Skin of body (tissue), 2 donors: Measurements from ENCODE around the gene CDK14. TPM values are rescaled to one million over a fixed set of nuclear protein-coding genes. Genes with fewer than 3 reads are reported as not detected.
"Not testable (repeated sequence)": the region's sequence is repeated elsewhere in the genome, so short reads cannot be mapped to it uniquely, and the experiment has no call there.

Experiments used
- DNase-seq: peaks from one replicate; lab custom pipeline; 2025; lab: John Stamatoyannopoulos, UW
- total RNA-seq: library from RNA; depleted of rRNA; stranded (reverse); fragments of >200 nt; gene quantifications from one replicate; pipeline ENCODE4 v1.2.3, GENCODE V29; 2014

Gene CDK14
- total RNA-seq, 1 donor from 2014 or later = 51.6 TPM

DNA sequence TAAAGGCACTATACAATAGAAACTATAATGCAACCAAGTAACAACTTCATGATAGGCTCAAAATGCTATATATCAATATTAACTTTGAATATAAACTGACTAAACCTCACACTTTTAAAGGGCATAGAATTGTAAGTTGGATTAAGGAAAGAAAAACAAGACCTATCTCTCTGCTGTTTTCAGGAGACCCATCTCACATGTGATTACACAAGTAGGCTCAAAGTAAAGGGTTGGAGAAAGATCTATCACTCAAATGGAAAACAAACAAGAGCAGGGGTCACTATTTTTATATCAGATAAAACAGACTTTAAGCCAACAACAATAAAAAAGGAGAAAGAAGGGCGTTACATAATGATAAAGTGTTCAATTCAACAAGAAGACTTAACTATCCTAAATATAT is 155.5 kb downstream of the CDK14 start:
- no peak for DNase-seq

DNA sequence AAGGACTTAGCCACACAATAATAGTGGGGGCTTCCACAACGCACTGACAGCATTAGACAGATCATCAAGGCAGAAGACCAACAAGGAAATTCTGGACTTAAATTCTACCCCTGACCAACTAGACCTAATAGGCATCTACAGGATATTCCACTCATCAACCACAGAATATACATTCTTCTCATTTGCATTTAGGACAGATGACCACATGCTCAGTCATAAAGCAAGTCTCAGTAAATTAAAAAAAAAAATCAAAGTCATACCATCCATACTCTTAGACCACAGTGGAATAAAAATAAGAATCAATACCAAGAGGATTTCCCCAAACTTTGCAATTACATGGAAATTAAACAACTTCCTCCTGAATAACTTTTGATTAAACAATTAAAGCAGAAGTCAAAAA is 155.9 kb downstream of the CDK14 start:
- no peak for DNase-seq

DNA sequence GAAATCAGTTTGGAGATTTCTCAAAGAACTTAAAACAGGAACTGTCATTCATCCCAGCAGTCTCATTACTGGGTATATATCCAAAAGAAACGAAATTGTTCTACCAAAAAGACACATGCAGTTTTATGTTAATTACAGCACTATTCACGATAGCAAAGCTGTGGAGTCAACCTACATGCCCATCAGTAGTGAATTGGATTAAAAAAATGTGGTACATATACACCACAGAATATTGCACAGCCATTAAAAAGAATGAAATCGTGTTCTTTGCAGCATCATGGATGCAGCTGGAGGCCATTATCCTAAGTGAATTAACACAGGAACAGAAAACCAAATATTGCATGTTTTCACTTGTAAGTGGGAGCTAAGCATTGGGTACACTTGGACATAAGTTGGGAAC is 158.9 kb downstream of the CDK14 start:
- DNase-seq = no peak

DNA sequence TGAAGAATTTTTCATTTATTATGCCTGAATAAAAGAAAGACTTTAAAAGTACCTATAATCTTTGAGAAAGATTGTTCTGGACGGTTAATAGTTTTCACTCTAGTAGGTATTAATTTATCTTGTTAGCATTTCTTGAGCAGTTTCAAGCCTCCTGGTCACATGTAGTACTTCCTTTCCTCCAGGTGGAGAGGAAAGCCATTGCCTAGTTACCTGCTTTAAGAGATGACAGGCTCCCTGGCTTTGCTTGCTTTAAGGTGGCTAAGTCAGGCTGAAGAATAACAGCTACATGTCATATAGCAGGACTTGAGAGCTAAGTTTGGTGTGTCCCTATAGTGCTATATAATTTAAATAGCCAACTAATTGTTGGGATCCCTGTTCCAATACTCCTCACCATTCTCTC is 160.2 kb downstream of the CDK14 start:
- DNase-seq = no peak

DNA sequence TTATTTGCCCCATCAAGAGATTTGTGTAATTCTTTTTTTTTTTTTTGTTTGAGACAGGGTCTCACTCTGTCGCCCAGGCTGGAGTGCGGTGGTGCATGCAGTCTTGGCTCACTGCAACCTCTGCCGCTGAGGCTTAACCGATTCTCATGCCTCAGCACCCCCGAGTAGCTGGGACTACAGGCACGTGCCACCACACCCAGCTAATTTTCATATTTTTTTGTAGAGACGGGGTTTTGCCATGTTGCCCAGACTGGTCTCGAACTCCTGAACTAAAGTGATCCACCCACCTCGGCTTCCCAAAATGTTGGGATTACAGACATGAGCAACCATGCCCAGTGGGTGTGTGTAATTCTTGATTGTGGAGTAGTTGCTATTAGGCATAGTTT is 161.4 kb downstream of the CDK14 start:
- DNase-seq = not testable (repeated sequence)

DNA sequence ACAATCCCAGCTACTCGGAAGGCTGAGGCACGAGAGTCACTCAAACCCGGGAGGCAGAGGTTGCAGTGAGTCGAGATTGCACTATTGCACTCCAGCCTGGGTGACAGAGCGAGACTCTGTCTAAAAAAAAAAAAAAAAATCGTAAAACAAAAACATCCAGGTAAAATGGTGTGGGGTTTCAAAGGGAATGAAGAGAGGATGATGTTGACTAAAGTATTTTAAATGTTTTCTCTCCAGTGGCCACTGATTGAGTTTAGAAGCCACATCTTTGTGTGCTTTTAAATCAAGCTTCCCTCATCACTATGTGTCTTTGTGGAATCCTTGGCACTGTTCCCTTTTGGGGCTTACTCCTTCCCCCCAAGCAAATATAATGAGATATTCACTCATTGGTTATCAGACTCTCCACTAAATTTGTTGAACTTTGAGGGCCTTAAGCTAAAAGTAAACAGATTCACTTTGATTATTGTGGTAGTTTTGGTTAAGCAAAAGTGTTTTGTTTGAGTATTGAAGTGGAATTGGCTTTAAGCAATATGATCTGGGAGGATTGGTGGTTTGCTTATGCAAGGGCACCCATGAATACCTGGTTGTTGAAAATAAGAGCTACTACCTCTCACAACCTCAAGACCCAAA is 162.9 kb downstream of the CDK14 start:
- DNase-seq = no peak

DNA sequence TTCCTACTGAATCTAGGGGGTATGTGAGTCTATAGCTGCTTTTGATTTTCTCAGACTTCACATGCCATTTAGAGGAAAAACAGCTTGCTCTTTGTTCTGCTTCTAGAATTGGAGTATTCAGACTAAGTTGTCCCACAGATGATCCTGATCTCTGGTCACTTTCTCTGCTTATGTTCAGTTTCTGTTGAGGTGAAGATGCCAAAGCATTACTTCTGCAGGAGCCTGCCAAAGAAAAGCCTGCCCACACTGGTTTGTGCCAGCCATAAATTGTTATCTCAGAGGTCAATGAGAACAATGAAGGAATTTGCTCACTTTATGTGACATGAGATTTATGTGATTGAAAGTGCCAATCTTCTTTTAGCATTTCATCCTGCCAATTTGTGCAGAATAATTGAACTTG is 163.6 kb downstream of the CDK14 start:
- DNase-seq = no peak

DNA sequence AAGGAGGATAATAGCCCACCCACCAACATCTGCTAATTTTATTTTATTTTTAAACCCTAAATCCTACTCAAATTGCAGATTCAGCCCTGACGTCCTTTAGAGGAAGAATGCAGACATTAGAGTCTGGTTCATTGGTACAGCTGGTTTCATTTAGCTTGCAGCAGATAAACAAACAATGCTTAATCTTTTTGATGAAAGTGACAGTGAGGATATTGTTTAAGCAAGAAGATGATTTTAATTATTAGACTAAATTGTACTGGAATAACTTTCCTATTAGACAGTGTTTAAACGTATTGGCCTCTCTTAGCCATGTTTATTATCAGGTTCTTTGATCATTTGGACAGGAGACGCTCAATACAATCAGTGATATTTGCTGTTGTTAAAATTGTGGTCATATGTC is 164.8 kb downstream of the CDK14 start:
- peak; percentile 12 for DNase-seq

DNA sequence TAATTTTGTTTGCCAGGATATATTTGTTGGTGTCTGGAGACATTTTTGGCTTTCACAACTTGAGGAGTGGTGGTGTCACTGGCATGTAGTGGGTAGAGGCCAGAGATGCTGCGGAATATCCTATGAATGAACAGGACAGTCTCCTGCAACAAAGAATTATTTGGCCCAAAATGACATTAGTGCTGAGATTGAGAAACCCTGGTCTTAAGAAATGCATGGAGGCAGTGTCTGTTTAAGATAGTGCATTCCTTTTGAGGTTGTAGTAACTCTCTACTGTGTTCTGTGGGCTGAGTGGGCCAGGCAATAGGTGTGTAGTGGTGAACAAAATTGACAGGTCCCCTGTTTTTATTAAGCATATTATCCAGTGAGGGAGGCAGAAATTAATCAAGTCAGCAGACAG is 165.5 kb downstream of the CDK14 start:
- no peak for DNase-seq

DNA sequence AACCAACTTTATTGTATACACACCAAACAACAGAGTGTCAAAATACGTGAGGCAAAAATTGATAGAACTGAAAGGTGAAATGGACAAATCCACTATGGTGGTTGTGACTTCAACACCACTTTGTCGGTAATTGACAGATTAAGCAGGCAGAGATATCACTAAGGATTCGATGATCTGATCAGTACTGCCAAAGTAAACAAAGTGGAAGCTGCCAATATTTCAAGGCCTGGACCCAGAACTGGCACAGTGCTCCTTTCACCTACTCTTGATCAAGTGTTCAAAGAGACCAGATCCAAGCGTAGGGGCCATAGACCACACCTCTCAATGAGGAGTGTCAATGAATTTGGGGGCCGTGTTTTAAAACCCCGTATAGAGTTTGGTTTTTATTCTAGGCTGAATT is 167.0 kb downstream of the CDK14 start:
- no peak for DNase-seq

DNA sequence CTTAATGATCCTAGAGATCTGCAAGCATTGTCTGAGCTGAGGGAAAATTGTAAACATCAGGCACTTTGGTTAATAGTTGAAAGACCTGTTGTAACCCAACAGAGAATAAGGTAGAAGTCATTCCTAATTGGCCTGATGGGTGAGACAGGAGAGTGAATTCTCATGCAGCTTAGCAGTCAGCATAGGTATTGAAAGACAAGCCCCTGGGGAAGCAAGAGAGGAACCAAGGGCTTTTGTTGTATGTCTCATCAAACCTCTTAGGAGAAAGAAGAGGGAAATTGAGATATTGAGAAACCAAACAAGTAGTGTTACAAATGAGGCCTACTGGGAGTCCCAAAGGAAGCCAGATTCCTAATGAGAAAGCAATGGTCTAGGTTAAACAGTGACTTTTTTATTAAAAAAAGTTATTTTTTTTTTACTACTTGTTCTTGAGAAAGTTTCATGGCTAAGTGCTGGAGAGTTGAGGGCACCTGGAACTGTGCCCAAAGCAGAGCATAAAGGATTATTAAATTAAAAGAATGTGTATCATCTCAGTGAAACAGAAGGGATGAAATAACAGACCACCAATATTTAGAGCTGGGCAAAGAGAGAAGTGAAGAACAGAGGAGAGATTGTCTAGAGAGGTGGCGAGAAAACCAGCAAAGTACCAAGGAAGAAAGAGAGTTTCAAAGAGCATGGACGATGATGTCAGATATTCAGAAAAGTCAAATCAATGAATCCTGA is 168.9 kb downstream of the CDK14 start:
- DNase-seq = no peak

DNA sequence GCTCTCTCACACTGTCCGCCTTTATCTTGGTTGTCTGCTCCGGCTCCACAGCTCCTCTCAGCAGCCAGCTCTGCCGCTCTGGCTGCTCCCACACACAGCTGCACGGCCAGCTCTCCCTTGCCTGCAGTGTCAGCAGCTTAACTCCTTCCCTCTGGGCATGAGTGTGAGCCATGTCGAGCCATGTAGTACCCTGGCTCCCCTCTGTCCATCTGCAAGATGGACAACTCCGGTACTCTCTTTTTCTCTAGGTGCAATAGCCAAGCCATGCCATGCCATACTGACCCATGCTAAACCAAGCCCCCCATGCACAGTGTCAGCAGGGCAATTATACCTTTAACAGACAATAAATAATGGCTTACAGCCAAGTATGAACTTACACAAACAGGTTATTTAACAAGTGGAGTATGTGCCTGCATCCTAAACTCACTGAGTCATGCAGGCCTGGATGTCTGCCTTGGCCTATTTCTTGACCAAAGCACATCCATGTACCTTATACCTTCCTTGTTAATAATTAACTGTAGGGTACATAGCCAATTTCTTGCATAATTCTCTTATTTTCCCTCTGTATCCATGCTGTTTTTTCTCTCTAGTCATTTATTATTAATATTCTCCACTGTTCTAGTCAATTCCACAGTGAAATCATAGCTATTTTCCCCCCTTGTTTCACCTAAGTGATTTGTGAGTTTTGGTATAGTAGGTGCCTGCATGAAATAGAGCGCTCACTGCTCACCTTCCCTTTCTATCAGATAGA is 170.9 kb downstream of the CDK14 start:
- no peak for DNase-seq

DNA sequence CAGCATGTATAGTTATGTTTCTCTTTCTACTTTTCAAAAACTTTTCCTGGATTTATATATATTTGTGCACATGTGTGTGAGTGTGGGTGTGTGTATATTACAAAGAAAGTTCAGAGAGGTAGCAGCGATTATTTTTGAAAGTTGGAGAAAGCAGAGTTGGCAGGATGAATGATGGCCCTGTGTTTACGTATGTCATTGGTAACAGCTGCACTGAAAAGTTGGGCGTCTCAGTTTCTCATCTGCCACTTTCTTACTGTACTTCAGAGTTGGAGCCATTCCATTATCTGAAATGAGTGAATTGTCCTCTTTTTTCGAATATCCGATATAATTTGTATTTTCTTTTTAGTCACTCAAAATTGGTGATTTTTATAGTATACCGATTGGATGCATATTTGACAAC is 172.2 kb downstream of the CDK14 start:
- no peak for DNase-seq

DNA sequence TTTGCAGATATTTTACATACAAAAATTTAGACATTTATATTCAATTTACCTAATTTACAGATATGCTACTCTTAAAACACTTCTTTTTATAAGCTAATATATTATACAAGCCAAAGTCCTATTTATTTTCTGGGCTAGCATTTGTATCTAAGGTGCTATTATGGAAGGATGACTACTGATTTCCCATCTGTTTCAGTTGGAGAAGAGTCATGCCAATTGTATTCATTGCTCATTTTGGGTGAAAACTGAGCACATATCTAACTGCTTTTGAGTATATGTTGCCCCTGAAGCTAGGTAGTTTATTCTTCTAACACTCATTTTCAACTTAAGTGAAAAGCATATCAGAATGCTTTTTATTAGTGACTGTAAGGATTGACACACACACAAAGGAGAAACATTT is 172.9 kb downstream of the CDK14 start:
- DNase-seq = no peak

DNA sequence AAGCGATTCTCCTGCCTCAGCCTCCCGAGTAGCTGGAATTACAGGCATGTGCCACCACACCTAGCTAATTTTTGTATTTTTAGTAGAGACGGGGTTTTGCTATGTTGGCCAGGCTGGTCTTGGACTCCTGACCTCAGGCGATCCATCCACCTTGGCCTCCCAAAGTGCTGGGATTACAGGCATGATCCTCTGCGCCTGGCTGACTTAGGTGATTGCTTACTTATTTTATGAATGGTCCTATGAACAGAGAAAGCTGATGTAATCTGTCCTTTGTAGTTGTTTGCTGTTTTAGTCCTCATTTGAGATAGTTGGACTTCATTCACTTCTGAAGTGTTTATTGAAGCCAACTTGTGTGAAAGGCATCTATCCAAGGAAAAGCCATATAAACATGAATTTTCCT is 173.4 kb downstream of the CDK14 start:
- not testable (repeated sequence) for DNase-seq

DNA sequence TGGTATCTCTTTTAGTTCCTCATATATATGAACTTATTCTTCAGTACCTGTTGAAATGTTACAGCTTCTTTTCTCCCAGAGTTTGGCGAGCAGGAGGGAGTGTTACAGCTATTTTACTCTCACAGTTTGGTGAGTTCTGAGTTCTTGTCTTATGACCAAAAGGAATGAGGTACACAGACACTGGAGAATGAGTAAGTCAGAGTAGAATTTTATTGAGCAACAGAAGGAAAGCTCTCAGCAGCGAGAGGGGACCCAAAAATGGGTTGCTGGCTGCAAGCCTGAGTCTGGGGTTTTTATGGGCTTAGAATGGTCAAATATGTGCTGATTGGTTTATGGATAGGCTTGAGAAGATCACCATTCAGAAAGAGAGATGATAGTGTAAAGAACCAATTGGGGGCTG is 175.2 kb downstream of the CDK14 start:
- DNase-seq = no peak

DNA sequence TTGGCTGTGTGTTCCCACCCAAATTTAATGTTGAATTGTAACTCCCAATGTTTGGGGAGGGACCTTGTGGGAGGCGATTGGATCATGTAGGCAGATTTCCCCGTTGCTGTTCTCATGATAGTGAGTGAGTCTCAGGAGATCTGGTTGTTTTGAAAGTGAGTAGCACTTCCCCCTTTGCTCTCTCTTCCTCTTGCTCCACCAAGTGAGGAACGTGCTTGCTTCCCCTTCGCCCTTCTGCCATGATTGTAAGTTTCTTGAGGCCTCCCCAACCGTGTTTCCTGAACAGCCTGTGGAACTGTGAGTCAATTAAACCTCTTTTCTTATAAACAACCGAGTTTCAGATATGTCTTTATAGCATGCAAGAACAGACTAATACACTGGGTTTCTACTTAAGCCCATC is 176.3 kb downstream of the CDK14 start:
- DNase-seq = no peak

DNA sequence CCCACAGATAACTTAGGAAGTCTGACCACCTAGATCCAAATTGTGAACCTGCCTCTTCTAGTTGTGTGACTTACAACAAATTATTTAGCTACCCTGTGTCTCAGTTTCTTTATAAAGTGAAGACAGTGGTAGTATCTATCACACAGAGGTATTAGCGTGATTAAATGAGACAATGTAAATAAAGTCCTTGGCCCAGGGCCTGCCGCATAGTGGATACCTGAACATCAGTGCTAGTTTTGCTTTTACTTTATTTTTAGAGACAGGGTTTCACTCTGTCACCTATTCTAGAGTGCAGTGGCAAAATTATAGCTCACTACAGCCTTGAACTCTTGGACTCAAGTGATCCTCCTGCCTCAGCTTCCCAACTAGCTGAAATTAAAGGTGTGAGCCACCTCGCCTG is 177.1 kb downstream of the CDK14 start:
- no peak for DNase-seq

DNA sequence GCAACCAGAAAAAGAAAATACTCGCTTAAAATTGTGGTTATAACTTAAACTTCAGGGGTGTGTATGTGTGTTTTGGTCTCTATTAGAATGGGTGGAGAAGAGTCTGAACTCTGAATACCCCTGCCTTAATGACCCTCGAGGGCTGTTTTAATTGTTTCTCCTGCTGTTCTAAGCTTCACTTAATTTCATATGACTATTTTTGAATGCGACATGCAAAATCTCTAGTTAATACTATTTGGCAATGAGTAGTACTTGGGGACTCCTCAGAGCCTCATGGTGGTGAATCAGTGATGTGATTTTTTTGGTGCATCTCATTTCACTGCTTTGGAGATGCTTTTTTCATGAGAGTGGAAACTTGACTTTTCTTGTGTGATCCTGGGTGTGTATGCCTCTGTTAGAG is 178.6 kb downstream of the CDK14 start:
- DNase-seq = no peak

DNA sequence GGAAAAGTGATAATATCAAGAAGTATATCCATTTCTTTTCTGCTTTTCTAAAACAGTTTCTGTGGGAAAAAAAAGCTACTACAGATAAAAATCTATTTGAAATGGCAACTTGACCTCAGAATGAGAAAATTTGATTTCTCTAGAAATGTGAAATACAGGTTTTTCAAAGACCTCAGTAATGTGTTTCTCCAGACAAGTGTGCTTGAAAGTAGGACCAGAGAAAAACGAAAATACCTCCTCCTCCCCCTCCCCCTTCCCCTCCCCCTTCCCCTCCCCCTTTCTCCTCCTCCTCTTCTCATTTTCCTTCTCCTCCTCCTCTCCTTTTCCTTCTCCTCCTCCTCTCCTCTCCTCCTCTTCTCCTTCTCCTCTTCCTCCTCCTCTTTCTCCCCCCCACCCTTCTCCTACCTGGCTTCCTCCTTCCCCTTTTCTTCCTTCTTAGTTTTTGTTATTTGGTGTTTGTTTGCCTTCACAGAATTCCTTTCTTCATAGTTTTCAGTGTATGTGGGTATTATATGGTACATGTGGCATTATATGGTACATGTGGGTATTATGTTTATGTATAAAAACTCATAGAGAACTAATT is 179.4 kb downstream of the CDK14 start:
- no peak for DNase-seq

DNA sequence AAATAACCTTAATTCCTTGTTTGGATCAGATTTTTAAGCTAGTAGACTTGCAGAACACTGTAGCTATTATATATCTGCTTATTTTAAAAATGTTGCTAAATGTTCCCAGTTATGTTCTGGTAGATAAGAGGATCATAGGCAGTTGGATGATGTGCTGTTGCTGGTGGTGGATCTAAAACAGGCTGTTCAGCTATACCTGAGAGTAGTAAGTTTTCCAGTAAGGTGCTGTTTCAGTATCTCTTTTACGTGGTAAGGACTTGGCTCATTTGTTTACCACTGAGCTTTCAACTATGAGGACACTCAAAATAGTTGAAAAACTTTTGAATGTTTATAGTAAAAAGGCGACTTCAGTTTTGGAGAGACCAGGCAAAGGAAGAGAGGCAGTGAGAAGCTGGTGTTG is 180.9 kb downstream of the CDK14 start:
- DNase-seq = no peak

DNA sequence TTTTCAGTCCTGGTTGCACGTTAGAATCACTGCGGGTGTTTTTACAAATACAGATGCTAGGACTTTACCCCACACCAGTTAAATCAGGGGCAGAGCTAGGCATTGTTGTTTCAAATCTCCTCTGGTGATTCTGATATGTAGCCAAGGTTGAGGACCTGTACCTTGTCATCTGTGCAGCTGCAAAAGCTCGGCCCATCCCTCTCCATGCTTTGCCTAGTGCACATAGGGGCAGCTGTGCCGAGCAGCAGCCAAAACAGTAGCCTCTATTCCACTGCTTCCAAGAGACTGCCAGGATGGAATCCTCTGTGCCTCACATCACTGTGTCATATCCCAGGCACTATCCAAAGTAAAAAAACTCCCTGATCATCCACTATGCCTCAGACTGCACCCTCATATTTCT is 181.3 kb downstream of the CDK14 start:
- no peak for DNase-seq
